KMS-11 (cell line): ENCODE data around the gene LINC00305.

Experiments
- H2AFZ ChIP-seq: fragments of 200-600 bp; sonication (generic); 2 replicates; pipeline ENCODE4 v1.6.1; 2016; ENCODE audit warnings: antibody characterized with exemption, mixed run types, low read depth
- H3K27ac ChIP-seq: fragments of 200-600 bp; sonication (generic); 2 replicates; pipeline ENCODE4 v1.6.1; 2016; ENCODE audit warnings: mild to moderate bottlenecking, mixed run types
- H3K27me3 ChIP-seq: fragments of 200-600 bp; sonication (generic); 2 replicates; pipeline ENCODE4 v1.6.1; 2017; ENCODE audit warnings: mild to moderate bottlenecking, low read depth, mixed run types, moderate library complexity; ENCODE audit not compliant: insufficient read depth
- H3K36me3 ChIP-seq: fragments of 200-600 bp; sonication (generic); 2 replicates; pipeline ENCODE4 v1.6.1; 2017; ENCODE audit warnings: mild to moderate bottlenecking, mixed run types; ENCODE audit not compliant: insufficient read depth
- H3K4me1 ChIP-seq: fragments of 200-600 bp; sonication (generic); 2 replicates; pipeline ENCODE4 v1.6.1; 2016; ENCODE audit warnings: mild to moderate bottlenecking, low read depth, mixed run types; ENCODE audit not compliant: poor library complexity, severe bottlenecking
- H3K4me2 ChIP-seq: fragments of 200-600 bp; sonication (generic); 2 replicates; pipeline ENCODE4 v1.7.0; 2016; ENCODE audit warnings: mild to moderate bottlenecking, mixed run types
- H3K4me3 ChIP-seq: fragments of 200-600 bp; sonication (generic); IDR thresholded peaks from 2 replicates; pipeline ENCODE4 v1.6.1; 2017; ENCODE audit warnings: low read depth, low read length, mixed read lengths; ENCODE audit not compliant: insufficient read depth
- H3K79me2 ChIP-seq: fragments of 200-600 bp; sonication (generic); 2 replicates; pipeline ENCODE4 v1.6.1; 2016; ENCODE audit warnings: low read depth, mixed run types; ENCODE audit not compliant: insufficient read depth
- H3K9ac ChIP-seq: fragments of 200-600 bp; sonication (generic); 2 replicates; pipeline ENCODE4 v1.6.1; 2016; ENCODE audit warnings: mild to moderate bottlenecking, mixed run types
- H4K20me1 ChIP-seq: fragments of 200-600 bp; sonication (generic); 2 replicates; pipeline ENCODE4 v1.6.1; 2016; ENCODE audit warnings: mild to moderate bottlenecking, mixed run types; ENCODE audit not compliant: insufficient read depth
- TF ChIP-seq, protein P1 (sequence below): fragments of 200-600 bp; sonication (generic); conservative IDR thresholded peaks from 2 replicates; pipeline ENCODE4 v1.6.1; 2017; ENCODE audit warnings: low read depth, mild to moderate bottlenecking, antibody characterized with exemption, low read length, moderate library complexity, mixed read lengths

LINC00305 gene

DNA sequence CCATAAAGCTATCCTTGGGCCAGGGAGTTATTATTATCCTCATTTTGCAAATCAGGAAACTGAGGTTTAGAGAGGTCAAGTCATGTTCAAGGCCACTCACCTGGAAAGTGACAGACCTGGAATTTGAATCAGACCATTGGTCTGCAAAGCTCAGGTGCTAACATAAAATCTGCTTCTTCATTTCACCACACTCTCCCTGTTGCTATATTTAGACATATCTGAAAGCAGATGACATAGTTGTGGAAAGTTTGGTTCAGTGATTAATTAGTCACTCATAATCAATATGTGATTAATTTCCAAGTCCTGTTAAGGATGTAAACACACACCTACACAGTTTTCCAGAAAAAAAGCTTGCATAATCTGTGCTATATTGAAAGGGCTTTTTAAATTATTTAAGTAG, 57.4 kb downstream of the LINC00305 start:
- no peak overlapping the region for H2AFZ ChIP-seq
- H3K27ac ChIP-seq = peak overlapping the region; percentile 68
- no peaks in the 10 kb centered on the region for H3K79me2 ChIP-seq
- H3K4me3 ChIP-seq = no peak overlapping the region
- no peaks in the 10 kb centered on the region for H3K27me3 ChIP-seq
- H4K20me1 ChIP-seq = no peaks in the 10 kb centered on the region
- TF ChIP-seq, protein P1, sequence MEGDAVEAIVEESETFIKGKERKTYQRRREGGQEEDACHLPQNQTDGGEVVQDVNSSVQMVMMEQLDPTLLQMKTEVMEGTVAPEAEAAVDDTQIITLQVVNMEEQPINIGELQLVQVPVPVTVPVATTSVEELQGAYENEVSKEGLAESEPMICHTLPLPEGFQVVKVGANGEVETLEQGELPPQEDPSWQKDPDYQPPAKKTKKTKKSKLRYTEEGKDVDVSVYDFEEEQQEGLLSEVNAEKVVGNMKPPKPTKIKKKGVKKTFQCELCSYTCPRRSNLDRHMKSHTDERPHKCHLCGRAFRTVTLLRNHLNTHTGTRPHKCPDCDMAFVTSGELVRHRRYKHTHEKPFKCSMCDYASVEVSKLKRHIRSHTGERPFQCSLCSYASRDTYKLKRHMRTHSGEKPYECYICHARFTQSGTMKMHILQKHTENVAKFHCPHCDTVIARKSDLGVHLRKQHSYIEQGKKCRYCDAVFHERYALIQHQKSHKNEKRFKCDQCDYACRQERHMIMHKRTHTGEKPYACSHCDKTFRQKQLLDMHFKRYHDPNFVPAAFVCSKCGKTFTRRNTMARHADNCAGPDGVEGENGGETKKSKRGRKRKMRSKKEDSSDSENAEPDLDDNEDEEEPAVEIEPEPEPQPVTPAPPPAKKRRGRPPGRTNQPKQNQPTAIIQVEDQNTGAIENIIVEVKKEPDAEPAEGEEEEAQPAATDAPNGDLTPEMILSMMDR = no peak
- peaks cover 31% of the 10 kb centered on the region for H3K4me1 ChIP-seq
- peak overlapping the region; percentile 30 for H3K4me2 ChIP-seq
- no peaks in the 10 kb centered on the region for H3K36me3 ChIP-seq
- no peak overlapping the region for H3K9ac ChIP-seq

DNA sequence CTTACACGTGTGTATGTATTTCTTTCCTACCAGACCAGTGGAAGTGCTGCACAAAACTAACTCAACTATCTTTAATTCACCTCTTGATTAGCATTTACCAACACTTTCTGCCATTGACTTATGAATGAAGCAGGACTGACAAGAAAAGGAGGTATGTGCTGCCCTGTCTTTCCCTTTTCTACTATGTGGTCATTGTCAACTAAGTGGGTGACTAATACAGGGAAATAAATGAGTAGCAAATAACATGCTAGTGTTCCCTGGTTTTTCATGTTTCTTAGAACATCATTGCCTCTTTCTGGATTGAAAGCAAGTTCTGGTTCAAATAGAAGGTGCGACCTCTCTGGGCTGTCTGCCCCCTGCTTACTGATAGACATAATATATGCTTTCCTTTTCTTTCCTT, 58.0 kb downstream of the LINC00305 start:
- Histone ChIP-seq H3K27me3 (no peaks in the 10 kb centered on the region), H4K20me1 (no peaks in the 10 kb centered on the region), H3K4me2 (peak overlapping the region; percentile 30), H3K36me3 (no peaks in the 10 kb centered on the region), H3K4me1 (peaks cover 31% of the 10 kb centered on the region), H3K27ac (peak overlapping the region; percentile 68; the same call in 1 of the 2 replicates), H3K9ac (no peak overlapping the region), H3K79me2 (no peaks in the 10 kb centered on the region), H3K4me3 (no peak overlapping the region), H2AFZ (no peak overlapping the region)
- TF ChIP-seq, protein P1 = no peak

DNA sequence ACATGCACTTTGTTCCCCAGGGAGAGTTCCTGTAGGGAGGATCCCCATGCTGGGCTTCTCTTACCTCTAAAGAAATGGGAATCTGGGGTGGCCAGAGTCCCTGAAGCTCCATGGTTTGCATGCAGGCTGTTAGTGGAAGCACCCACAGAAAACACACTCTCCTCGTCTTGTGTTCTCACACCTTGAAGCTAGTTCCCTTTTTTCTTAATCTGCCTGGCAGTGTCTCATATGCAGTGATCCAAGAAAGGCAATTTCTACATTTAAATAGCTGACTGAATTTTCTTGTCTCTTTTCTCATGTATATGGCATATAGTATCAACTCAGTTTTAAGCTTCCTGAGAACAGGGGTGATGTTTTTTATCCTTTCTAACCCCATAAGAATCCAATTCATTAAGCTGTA, 65.0 kb downstream of the LINC00305 start:
- H2AFZ ChIP-seq = no peak overlapping the region
- no peaks in the 10 kb centered on the region for H4K20me1 ChIP-seq
- no peaks in the 10 kb centered on the region for H3K79me2 ChIP-seq
- no peaks in the 10 kb centered on the region for H3K27me3 ChIP-seq
- no peak overlapping the region for H3K9ac ChIP-seq
- no peak overlapping the region for H3K4me3 ChIP-seq
- no peak overlapping the region for H3K27ac ChIP-seq
- peaks cover 8% of the 10 kb centered on the region for H3K4me1 ChIP-seq
- H3K4me2 ChIP-seq = no peak overlapping the region
- TF ChIP-seq, protein P1 = no peak
- H3K36me3 ChIP-seq = no peaks in the 10 kb centered on the region

- Histone ChIP-seq H3K79me2 (no peaks in the 10 kb centered on the region), H3K4me2 (no peak overlapping the region), H2AFZ (no peak overlapping the region), H3K36me3 (no peaks in the 10 kb centered on the region), H3K4me3 (no peak overlapping the region), H3K27me3 (no peaks in the 10 kb centered on the region), H3K4me1 (peaks cover 8% of the 10 kb centered on the region), H3K27ac (no peak overlapping the region), H4K20me1 (no peaks in the 10 kb centered on the region), H3K9ac (no peak overlapping the region)
- TF ChIP-seq, protein P1 = no peak
Observed at GRCh38 chr18:64082513-64082912, 66.4 kb downstream of the LINC00305 start.
